Mammary epithelial cell (primary cell): ENCODE data around the gene TMEM141.

ENCODE experiments used
- CTCF ChIP-seq, 2 donors: IDR thresholded peaks in 1 of 2; conservative IDR thresholded peaks in 1 of 2; 2 replicates each; pipeline ENCODE4 v1.5.1; 2011 to 2012; ENCODE audit warnings: inconsistent platforms in 2 of 2, low read length in 2 of 2, mild to moderate bottlenecking in 2 of 2, control low read depth in 1 of 2, low read depth in 1 of 2; ENCODE audit not compliant: insufficient read depth in 1 of 2; ENCODE audit errors: extremely low read depth in 1 of 2
- EZH2 ChIP-seq: IDR thresholded peaks from 2 replicates; pipeline ENCODE4 v1.6.1; 2012; ENCODE audit warnings: low read length, inconsistent platforms, borderline replicate concordance

- TF ChIP-seq CTCF (conservative IDR thresholded peaks at IDR 0.05 in 1 of 2, IDR thresholded peaks at IDR 0.05 in 1 of 2; ENCODE audit: extremely low read depth in 1 of 2, insufficient read depth in 1 of 2, low read depth in 1 of 2, low read length in 2 of 2) (no peak), EZH2 (no peak)
Observed at GRCh38 chr9:136808075-136808805, 17.1 kb downstream of the TMEM141 start.
